Gastrocnemius medialis (tissue), 4 donors: Measurements from ENCODE around the gene ZNF714. TPM values are rescaled to one million over a fixed set of nuclear protein-coding genes. Genes with fewer than 3 reads are reported as not detected.

Experiments used
- ATAC-seq, 2 donors: fragments of 150-250 bp; one replicate each; pipeline ENCODE4 v1.9.1; 2016
- DNase-seq, 2 donors: peaks; one replicate each; pipeline ENCODE4 v3.0.0-alpha.2; 2019
- H3K27ac ChIP-seq, 4 donors: fragments of 200-600 bp; sonication (generic); 1 replicate in 1 of 4; 2 replicates in 3 of 4; pipeline ENCODE4 v1.5.1; 2016 to 2018; ENCODE audit warnings: mild to moderate bottlenecking in 2 of 4, moderate library complexity in 1 of 4
- H3K27me3 ChIP-seq, 3 donors: fragments of 200-600 bp; sonication (generic) in 2 of 3; 1 replicate in 1 of 3; 2 replicates in 2 of 3; pipeline versions ENCODE4 v1.5.1 to v1.6.0; 2016 to 2019; ENCODE audit warnings: mild to moderate bottlenecking in 1 of 3, moderate library complexity in 1 of 3
- H3K36me3 ChIP-seq, 2 donors: fragments of 200-600 bp; sonication (generic) in 1 of 2; one replicate each; pipeline ENCODE4 v1.5.1; 2017 to 2018
- H3K4me1 ChIP-seq, 2 donors: fragments of 200-600 bp; sonication (generic) in 1 of 2; one replicate each; pipeline ENCODE4 v1.5.1; 2016 to 2017; ENCODE audit warnings: mild to moderate bottlenecking in 2 of 2
- H3K4me3 ChIP-seq, 4 donors: fragments of 200-600 bp; sonication (generic) in 3 of 4; 1 replicate in 1 of 4; 2 replicates in 3 of 4; pipeline ENCODE4 v1.5.1; 2016 to 2019; ENCODE audit warnings: mild to moderate bottlenecking in 2 of 4
- H3K9me3 ChIP-seq, 3 donors: fragments of 200-600 bp; sonication (generic) in 2 of 3; 1 replicate in 1 of 3; 2 replicates in 2 of 3; pipeline ENCODE4 v1.5.1; 2016 to 2019
- POLR2A ChIP-seq, 2 donors: fragments of 450-650 bp; IDR thresholded peaks; one replicate each; pipeline ENCODE4 v1.6.1; 2017; ENCODE audit warnings: antibody characterized with exemption in 2 of 2, mild to moderate bottlenecking in 2 of 2, moderate library complexity in 2 of 2
- in situ Hi-C, 4 donors: fragments of 200-750 bp; cut with MboI; loops; one replicate each; pipeline versions ENCODE4 v1.15.0 to v1.8.0; 2017; ENCODE audit warnings: low sequenced_read_pairs in 4 of 4
- intact Hi-C: fragments of 100-400 bp; cut with DNase I; formaldehyde crosslinking; loops from one replicate; pipeline ENCODE4 v1.15.1; 2023; ENCODE audit warnings: low total_unique reads
- total RNA-seq, 4 donors: library from RNA; depleted of rRNA; stranded (reverse); fragments of >200 nt; gene quantifications; one replicate each; pipeline versions ENCODE4 v1.1.0 to v1.2.3, GENCODE V29; 2016
- TF ChIP-seq, protein P1 (sequence below), 5 experiments: fragments of 450-650 bp in 3 of 5; fragments of 200-600 bp in 2 of 5; sonication (generic) in 2 of 5; IDR thresholded peaks in 4 of 5; conservative IDR thresholded peaks in 1 of 5; 1 replicate in 4 of 5; 2 replicates in 1 of 5; pipeline ENCODE4 v1.5.1; 2016 to 2019; ENCODE audit warnings: antibody characterized with exemption in 5 of 5, mild to moderate bottlenecking in 3 of 5, moderate library complexity in 3 of 5

Gene ZNF714
- 1 to 10 TPM in 2 of 4 donors, under 1 TPM in 2; 0.29 to 2.2 (median 1.2) TPM for total RNA-seq

- TF ChIP-seq, protein P1, sequence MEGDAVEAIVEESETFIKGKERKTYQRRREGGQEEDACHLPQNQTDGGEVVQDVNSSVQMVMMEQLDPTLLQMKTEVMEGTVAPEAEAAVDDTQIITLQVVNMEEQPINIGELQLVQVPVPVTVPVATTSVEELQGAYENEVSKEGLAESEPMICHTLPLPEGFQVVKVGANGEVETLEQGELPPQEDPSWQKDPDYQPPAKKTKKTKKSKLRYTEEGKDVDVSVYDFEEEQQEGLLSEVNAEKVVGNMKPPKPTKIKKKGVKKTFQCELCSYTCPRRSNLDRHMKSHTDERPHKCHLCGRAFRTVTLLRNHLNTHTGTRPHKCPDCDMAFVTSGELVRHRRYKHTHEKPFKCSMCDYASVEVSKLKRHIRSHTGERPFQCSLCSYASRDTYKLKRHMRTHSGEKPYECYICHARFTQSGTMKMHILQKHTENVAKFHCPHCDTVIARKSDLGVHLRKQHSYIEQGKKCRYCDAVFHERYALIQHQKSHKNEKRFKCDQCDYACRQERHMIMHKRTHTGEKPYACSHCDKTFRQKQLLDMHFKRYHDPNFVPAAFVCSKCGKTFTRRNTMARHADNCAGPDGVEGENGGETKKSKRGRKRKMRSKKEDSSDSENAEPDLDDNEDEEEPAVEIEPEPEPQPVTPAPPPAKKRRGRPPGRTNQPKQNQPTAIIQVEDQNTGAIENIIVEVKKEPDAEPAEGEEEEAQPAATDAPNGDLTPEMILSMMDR (IDR thresholded peaks at IDR 0.05 in 4 of 5, conservative IDR thresholded peaks at IDR 0.05 in 1 of 5), result no peak
- peak in 1 of 2 donors; percentile 21 for TF ChIP-seq POLR2A (IDR thresholded peaks at IDR 0.05)
- Histone ChIP-seq H3K4me3 (peak within 1 kb of the TSS; percentile 53 to 78 (median 68)), H3K4me1 (no peaks in the 10 kb centered on the region), H3K36me3 (no peaks in the 10 kb centered on the region), H3K27ac (peak within 1 kb of the TSS in 3 of 4 donors; percentile 25 to 37 (median 27)), H3K27me3 (no peaks in the 10 kb centered on the region), H3K9me3 (no peaks in the 10 kb centered on the region)
- ATAC-seq (peak; percentile 100), DNase-seq (peak; percentile 76 to 85)
- intact Hi-C loops (no loop called here), in situ Hi-C loops (no loop called here)
Observed at GRCh38 chr19:21082011-21082975, at the start of gene ZNF714. Gene ZNF714, plus strand, starts transcription at chr19:21082203. Its CDS starts 16,066 bp downstream, at chr19:21098269.

GRCh38 chr19:21045028-21045427 lies 37.0 kb upstream of the ZNF714 start:
- TF ChIP-seq, protein P1 (IDR thresholded peaks at IDR 0.05 in 4 of 5, conservative IDR thresholded peaks at IDR 0.05 in 1 of 5), result no peak
- no peak for TF ChIP-seq POLR2A (IDR thresholded peaks at IDR 0.05)
- Histone ChIP-seq H3K27me3 (no peaks in the 10 kb centered on the region), H3K4me3 (no peak overlapping the region), H3K36me3 (peaks cover 0 to 5% of the 10 kb centered on the region in 2 donors), H3K27ac (no peak overlapping the region), H3K9me3 (no peaks in the 10 kb centered on the region), H3K4me1 (no peaks in the 10 kb centered on the region)
- intact Hi-C loops (no loop called here), in situ Hi-C loops (no loop called here)
- ATAC-seq, result no peak
- no peak for DNase-seq

DNA sequence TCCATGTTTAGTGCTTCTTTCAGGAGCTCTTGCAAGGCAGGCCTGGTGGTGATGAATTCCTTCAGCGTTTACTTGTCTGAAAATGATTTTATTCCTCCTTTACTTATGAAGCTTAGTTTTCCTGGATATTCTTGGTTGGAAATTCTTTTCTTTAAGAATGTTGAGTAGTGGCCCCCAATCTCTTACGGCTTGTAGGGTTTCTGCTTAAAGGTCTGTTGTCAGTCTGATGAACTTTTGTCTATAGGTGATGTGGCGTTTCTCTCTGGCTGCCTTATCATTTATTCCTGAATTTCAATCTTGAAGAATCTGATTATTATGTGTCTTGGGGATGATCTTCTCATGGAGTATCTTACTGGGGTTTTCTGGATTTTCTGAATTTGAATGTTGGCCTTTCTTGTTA lies 35.5 kb upstream of the ZNF714 start:
- no peak overlapping the region for H3K27ac ChIP-seq
- in situ Hi-C loops, result no loop called here
- no peaks in the 10 kb centered on the region for H3K27me3 ChIP-seq
- H3K4me1 ChIP-seq, result no peaks in the 10 kb centered on the region
- TF ChIP-seq, protein P1 (IDR thresholded peaks at IDR 0.05 in 4 of 5, conservative IDR thresholded peaks at IDR 0.05 in 1 of 5), result no peak
- no peak for TF ChIP-seq POLR2A (IDR thresholded peaks at IDR 0.05)
- H3K4me3 ChIP-seq, result no peak overlapping the region
- no peak for ATAC-seq
- peaks cover 0 to 9% of the 10 kb centered on the region in 2 donors for H3K36me3 ChIP-seq
- DNase-seq, result no peak
- no peaks in the 10 kb centered on the region for H3K9me3 ChIP-seq
- intact Hi-C loops, result no loop called here

GRCh38 chr19:21047716-21048115 lies 34.3 kb upstream of the ZNF714 start:
- H3K4me1 ChIP-seq, result no peaks in the 10 kb centered on the region
- ATAC-seq (no peak), DNase-seq (no peak)
- H3K36me3 ChIP-seq, result peaks cover 0 to 17% of the 10 kb centered on the region in 2 donors
- no peak overlapping the region for H3K4me3 ChIP-seq
- no peak overlapping the region for H3K27ac ChIP-seq
- no peaks in the 10 kb centered on the region for H3K27me3 ChIP-seq
- in situ Hi-C loops, result no loop called here
- intact Hi-C loops, result no loop called here
- TF ChIP-seq, protein P1 (IDR thresholded peaks at IDR 0.05 in 4 of 5, conservative IDR thresholded peaks at IDR 0.05 in 1 of 5), result no peak
- TF ChIP-seq POLR2A (IDR thresholded peaks at IDR 0.05), result no peak
- H3K9me3 ChIP-seq, result no peaks in the 10 kb centered on the region
